CD4-positive, alpha-beta T cell treated with Interleukin-15 for 4 hours (primary cell): ENCODE results near the gene CCDC87.
"Not testable (repeated sequence)": the region's sequence is repeated elsewhere in the genome, so short reads cannot be mapped to it uniquely, and the experiment has no call there.

ENCODE experiments used
- DNase-seq: peaks from one replicate; pipeline ENCODE4 v3.0.0-alpha.2; 2020; ENCODE audit warnings: low spot score

CCDC87 gene

DNA sequence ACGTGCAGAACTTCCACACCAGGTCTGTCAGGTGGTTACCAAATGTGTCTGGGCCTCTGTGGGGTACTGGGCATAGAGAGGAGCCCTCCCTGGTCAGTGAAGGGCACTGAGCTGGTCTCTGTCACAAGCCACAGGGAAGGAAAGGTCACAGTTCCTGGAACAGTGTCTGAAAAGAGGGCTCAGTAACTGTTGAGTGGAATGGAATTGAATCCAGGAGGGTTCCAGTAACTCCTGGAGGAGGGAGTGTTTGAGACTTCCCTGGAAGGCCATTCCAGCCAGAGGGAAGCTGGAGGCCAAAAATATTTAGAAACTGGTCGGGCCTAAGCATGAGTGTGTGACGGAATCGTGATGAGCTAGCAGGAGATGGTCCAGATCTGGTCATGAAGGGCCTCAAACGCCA, 38.3 kb downstream of the CCDC87 start:
- DNase-seq, result no peak

DNA sequence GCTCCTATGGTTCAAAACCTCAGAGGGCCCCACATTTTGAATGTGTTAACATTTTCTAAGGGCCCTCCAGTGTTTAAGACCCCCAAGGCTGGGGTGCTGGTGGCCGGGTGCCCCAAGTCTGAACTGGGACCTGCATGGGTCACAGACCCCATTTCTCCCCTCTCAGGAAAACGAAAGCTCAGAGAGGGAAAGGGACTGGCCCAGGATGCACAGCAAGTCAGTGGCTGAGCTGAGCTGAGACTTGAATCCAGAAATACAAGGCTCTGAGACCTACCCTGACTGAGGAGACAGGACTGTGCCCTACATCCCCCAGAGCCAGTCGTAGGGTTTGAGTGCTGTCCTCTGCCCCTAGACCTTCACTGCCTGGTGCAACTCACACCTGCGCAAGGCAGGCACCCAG, 42.0 kb downstream of the CCDC87 start:
- DNase-seq, result no peak

DNA sequence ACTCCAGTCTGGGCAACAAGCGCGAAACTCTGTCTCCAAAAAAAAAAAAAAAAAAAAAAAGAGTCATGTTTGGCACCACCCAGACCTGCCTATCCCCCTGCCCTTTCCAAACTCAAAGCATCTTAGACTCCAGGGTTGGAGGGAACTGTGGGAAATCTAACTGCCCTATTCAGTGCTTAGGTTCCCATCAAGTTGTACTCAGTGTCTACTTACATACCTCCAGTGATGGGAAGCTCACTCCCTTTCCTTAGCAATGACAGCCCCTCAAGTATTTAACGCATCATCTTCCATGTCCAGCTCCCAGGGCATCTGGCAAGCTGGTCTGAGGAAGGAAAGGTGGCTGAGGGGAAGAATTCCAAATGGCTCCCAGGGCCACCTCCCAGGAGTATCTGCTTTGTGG, 43.2 kb downstream of the CCDC87 start:
- DNase-seq, result no peak

DNA sequence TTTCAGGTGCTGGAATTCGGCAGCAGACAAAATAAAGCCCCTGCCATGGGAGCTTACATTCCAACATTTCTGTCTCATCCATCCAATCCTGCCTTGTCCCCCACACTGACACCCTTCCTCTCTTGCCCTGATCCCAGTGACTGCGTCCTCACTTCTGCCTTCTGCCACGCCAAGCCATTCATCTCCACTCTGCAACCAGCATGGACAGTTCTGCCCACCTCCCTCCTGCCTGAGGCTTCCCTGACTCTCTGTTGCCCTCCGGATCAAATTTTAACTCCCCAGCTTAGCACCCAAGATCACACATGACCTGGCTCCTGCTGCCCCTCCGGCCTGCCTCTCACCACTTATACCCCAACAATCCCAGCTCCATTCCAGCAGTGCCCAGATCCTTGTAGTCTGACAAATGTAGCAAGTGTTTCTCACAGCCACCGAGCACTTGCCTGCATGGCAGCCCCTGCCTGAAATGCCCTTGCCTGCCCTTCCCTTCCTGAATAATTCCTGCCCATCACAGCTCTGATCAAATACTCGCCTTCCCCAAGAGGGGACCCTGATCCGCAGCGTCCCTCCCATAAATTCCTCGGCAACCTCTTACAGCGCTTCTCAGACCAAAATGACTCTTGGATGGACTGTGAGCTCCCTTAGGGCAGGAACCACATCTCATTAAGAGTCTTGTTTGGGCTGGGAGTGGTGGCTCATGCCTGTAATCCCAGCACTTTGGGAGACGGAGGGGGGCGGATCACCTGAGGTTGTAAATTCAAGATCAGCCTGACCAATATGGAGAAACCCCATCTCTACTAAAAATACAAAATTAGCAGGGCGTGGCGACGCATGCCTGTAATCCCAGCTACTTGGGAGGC, 43.9 kb downstream of the CCDC87 start:
- DNase-seq, result no peak

DNA sequence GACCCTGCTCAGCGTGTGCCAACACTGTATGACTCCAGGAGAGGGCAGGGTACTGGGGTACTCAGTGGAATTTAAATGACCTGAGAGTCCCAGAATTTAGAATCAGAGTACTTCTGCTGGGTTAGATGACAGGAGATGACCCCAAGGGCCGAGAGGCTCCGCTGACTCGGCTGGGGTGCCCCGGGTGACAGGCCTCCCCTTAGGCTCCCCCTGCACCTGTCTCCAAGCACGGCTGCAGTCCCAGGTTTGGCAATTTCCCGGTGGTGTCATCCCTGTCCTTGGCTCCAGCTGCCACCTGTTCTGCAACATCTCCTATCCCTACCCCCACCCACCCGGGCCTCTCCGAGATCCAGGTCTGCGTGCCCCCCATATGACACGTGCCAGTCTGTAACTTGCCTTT, 44.8 kb downstream of the CCDC87 start:
- no peak for DNase-seq

DNA sequence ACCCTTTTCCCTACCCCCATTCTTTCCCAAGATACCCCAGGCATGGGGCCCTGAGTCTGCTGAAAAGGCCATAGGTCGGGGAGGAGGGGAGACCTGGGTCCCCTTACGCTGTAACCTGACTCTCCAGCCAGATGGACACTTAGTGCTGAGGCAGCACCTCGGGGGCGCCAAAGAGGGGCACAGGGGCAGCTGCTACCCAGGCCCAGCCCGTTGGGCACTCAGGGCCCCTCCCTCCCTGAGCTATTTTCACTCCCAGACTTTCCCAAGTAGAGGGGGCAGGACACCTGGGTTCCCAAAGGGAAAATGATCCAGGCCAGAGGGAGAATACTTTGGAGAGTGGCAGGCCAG, 45.2 kb downstream of the CCDC87 start:
- DNase-seq, result no peak

DNA sequence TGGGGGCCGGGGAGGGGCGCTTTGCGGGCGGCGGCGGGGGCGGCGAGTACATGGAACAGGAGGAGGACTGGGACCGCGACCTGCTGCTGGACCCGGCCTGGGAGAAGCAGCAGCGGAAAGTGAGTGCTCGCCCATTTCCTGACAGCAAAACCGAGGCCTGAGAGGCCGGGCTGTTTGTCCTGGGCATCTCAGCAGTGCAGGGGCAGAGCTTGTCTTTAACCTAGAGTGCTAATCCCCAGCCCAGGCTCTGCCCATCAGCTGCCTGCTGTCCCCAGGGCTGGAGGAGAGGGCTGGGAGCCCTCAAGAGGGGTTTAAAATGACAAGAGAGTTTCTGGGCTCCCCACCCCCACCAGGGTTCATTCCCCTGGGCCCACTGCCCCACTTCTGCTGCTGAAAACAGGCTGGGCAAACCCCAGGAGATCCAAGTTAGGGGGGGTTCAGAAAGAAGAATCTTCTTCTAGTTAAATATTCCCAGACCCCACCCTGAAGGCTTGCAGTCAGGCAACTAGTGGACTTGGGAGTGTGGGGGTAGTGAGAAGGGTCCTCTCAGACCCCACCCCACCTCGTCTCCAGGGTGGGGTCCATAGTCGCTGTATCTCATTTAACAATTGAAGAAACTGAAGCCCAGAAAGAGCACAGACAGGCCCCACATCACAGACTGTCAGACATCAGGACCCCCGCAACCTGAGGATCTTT, 45.7 kb downstream of the CCDC87 start:
- no peak for DNase-seq

DNA sequence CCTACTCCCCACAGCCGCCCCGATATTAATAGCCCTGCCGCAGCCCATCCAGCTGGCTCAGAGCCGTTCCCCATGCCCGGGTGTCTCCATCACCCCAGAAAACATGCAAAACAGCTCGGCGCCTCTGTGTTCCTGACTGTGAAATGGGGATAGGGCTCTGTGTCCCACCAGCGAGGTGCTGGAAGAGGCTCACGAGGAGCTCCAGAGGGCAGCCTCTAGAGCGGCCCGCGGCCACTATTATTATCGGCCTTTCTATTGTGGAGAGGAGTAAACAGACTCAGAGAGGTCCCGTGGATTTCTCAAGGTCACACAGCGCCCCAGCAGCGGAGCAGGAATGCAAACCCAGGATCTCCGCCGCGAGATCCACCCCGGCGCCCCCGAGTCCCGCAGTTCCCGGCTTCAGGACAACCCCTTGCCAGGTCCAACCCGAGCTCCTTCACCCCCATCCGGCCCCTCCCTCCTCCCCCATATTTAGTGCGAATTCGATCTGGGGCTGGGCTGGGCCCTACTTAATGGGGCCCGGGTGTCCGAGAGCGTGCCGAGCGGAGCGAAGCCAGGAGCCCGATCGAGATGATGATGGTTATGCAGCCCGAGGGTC, 46.4 kb downstream of the CCDC87 start, which contains the start of gene ACTN3:
Gene ACTN3 (plus strand): TSS at position 536 of the 598 bp plus-strand sequence. CDS start 35 bp downstream, at position 571.
- no peak for DNase-seq

DNA sequence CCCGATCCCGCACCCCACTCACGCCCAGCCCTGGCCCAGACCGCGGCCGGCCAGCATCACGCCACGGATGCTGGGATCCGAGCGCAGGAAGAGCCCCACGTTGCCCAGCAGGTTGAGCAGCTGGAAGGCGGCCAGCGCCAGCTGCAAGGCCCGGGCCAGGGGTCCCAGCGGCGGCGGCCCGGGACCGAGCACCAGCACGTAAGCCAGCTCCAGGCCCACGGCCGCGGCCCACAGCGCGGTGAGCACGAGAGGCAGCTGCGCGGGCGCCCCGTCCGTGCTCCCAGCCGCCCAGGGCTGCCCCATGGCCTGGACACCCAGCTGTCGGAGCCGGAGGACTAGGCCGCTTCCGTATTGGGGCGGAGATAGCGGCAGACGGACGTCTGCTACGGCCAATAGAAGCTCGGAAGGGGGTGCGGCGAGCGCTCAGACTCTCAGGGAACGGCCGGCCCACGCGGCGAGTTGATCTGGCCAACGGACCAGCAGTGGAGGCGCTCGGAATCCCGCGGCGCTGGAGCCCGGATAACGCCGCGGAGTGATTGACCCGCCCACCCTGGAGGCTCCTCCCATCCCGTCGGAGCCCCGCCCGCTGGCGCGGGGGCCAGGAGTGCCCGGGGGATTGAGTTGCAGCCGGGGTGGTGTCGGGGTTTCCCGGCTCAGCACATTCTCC, 47.0 kb downstream of the CCDC87 start, which contains the start of gene ZDHHC24:
Gene ZDHHC24 (minus strand): TSS at position 348 of the 667 bp plus-strand sequence. CDS start 45 bp downstream, at position 303.
- peak; percentile 89 for DNase-seq

DNA sequence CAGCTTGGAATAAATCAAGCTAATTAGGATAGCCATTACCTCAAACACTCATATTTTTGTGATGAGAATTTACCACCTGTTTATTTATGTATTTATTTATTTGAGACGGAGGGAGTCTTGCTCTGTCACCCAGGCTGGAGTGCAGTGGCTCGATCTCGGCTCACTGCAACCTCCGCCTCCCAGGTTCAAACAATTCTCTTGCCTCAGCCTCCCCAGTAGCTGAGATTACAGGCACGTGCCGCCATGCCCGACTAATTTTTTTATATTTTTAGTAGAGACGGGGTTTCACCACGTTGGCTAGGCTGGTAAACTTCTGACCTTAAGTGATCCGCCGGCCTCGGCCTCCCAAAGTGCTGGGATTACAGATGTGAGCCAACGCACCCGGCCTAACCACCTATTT, 47.9 kb downstream of the CCDC87 start:
- DNase-seq, result not testable (repeated sequence)

DNA sequence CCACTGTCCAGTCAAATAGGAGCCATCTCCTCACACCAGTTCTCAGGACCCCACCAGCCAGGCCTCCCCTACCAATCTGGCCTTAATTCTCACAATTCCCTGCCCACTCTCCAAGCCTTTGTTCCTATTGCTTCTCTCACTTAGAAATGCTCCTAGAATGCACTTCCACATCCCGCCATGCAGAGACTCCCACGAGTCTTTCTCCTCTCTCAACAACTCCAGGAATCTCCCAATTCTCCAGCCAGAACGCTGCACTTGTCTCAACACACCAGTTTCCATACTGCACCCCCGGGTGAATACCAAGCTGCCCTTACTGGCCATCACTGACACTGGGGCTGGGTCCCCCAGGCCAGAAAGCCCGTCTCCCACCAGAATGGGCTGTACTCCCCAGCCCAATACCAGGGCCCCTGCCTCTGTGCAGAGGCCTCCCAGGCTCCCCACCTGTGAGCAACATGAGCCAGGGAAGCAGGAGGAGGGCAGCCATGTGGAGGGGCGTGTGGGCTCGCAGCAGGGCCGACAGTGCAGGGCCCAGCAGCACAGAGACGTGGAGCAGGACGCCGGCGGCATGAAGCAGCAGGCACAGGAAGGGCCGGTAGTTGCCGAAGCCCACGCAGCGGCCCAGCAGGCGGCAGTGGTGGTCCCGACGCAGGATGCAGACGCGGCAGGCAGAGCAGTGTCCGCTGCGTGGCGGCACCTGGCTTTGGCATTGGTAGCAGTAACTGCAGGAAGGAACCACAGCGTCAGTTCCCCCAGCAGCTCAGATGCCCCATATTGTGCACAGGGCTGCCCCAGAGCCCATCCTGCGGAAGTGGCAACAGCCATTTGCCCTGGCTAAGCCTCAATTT, 49.4 kb downstream of the CCDC87 start:
- peak; percentile 59 for DNase-seq

DNA sequence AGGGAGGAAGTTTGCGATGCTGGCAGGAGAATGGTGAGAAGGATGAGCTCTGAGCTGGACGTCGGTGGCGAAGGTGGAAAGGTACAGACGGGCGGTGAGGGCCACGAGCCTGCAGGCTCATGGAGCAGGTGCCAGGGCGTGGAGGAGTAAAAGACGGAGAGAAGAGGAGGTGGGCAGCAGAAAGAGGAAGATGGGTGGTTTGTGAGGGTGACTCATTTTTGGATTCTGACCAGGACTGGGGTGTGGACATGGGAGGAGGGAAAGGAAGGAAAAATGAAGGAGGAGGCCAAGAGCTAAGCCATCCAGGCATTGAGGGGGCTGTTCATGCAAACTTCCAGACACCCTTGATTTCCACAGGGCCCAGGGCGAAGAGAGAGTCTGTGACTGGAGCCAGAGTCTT, 50.5 kb downstream of the CCDC87 start:
- DNase-seq, result no peak

DNA sequence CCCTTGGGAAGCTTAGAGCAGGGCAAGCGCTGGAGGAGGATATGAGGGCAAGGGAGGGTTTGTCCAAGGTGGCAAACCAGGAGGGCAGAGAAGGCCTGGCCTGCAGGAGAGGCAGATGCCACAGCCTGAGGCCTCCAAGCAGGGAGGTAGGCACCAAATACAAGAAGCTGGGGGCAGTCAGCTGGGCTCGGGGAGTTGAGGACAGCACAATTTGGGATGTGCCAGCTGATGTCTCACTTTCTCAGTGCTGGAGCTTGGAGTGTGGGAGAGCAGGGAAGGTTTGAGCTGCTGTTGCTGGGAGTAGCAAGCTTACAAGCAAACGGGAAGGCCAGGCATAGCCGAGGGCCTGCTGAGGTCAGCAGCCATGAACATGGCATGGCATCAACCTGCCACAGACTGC, 51.0 kb downstream of the CCDC87 start:
- DNase-seq, result no peak

DNA sequence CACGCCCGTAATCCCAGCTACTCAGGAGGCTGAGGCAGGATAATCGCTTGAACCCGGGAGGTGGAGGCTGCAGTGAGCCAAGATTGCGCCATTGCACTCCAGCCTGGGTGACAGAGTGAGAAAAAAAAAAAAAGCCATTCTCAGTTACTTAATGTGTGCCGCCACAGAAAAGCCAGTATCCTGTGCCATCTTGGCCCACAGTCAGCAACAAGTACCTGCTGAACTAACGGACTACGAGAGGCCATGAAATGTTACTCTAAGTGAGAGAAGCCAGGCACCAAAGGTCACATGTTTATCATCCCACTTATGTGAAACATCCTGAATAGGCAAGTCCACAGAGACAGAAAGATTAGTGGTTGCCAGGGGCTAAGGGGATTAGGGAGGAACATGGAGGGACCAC, 52.3 kb downstream of the CCDC87 start:
- not testable (repeated sequence) for DNase-seq
